ENCODE data around the gene NID1.

- no peak for TF ChIP-seq POLR2A (IDR thresholded peaks at IDR 0.05)
- TF ChIP-seq, protein P1, sequence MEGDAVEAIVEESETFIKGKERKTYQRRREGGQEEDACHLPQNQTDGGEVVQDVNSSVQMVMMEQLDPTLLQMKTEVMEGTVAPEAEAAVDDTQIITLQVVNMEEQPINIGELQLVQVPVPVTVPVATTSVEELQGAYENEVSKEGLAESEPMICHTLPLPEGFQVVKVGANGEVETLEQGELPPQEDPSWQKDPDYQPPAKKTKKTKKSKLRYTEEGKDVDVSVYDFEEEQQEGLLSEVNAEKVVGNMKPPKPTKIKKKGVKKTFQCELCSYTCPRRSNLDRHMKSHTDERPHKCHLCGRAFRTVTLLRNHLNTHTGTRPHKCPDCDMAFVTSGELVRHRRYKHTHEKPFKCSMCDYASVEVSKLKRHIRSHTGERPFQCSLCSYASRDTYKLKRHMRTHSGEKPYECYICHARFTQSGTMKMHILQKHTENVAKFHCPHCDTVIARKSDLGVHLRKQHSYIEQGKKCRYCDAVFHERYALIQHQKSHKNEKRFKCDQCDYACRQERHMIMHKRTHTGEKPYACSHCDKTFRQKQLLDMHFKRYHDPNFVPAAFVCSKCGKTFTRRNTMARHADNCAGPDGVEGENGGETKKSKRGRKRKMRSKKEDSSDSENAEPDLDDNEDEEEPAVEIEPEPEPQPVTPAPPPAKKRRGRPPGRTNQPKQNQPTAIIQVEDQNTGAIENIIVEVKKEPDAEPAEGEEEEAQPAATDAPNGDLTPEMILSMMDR (IDR thresholded peaks at IDR 0.05) = no peak
Observed at GRCh38 chr1:236016083-236016482, 48.8 kb downstream of the NID1 start.
